ENCODE data around the gene USP4.

Gene USP4

GRCh38 chr3:49276475-49277382 is 63.1 kb downstream of the USP4 start, which contains the start of gene C3orf62:
C3orf62 (minus strand) TSS chr3:49277232; CDS start chr3:49276872, 360 bp downstream.
- Mint-ChIP-seq H3K36me3 (ENCODE audit: low read depth) (peaks cover 47% of the 10 kb centered on the region), H3K27me3 (ENCODE audit: low read depth) (no peaks in the 10 kb centered on the region), H3K4me3 (peak within 1 kb of the TSS; percentile 65 to 70 (median 67)), H3K9me3 (no peaks in the 10 kb centered on the region), H3K27ac (peak within 1 kb of the TSS; percentile 20 to 84 (median 46)), H3K4me1 (no peaks in the 10 kb centered on the region)
- no peak for TF ChIP-seq CTCF (IDR thresholded peaks at IDR 0.05; ENCODE audit: unreplicated experiment in 3 of 3)

- H3K36me3 Mint-ChIP-seq (ENCODE audit: low read depth): peaks cover 36% of the 10 kb centered on the region
- no peak for TF ChIP-seq CTCF (IDR thresholded peaks at IDR 0.05; ENCODE audit: unreplicated experiment in 3 of 3)
- H3K4me1 Mint-ChIP-seq: no peaks in the 10 kb centered on the region
- no peak overlapping the region for H3K4me3 Mint-ChIP-seq
- no peaks in the 10 kb centered on the region for H3K27me3 Mint-ChIP-seq (ENCODE audit: low read depth)
- H3K27ac Mint-ChIP-seq: no peak overlapping the region
- H3K9me3 Mint-ChIP-seq: no peaks in the 10 kb centered on the region
These were observed 65.9 kb downstream of the USP4 start for GRCh38 chr3:49273825-49274532.

- Mint-ChIP-seq H3K27ac (peak overlapping the region in 1 of 3 experiments; percentile 20), H3K36me3 (ENCODE audit: low read depth) (peaks cover 16% of the 10 kb centered on the region), H3K4me1 (peaks cover 10% of the 10 kb centered on the region), H3K4me3 (no peak overlapping the region), H3K9me3 (no peaks in the 10 kb centered on the region), H3K27me3 (ENCODE audit: low read depth) (no peaks in the 10 kb centered on the region)
- TF ChIP-seq CTCF (IDR thresholded peaks at IDR 0.05; ENCODE audit: unreplicated experiment in 3 of 3): no peak
These were observed 68.8 kb downstream of the USP4 start for GRCh38 chr3:49271047-49271446.

GRCh38 chr3:49270156-49270500 is 69.7 kb downstream of the USP4 start:
- peaks cover 15% of the 10 kb centered on the region for H3K36me3 Mint-ChIP-seq (ENCODE audit: low read depth)
- no peak overlapping the region for H3K4me3 Mint-ChIP-seq
- H3K4me1 Mint-ChIP-seq: peaks cover 10% of the 10 kb centered on the region
- no peaks in the 10 kb centered on the region for H3K27me3 Mint-ChIP-seq (ENCODE audit: low read depth)
- no peak overlapping the region for H3K27ac Mint-ChIP-seq
- no peak for TF ChIP-seq CTCF (IDR thresholded peaks at IDR 0.05; ENCODE audit: unreplicated experiment in 3 of 3)
- H3K9me3 Mint-ChIP-seq: no peaks in the 10 kb centered on the region

GRCh38 chr3:49269443-49270155 is 70.3 kb downstream of the USP4 start:
- H3K4me1 Mint-ChIP-seq: peaks cover 10% of the 10 kb centered on the region
- no peaks in the 10 kb centered on the region for H3K9me3 Mint-ChIP-seq
- H3K27me3 Mint-ChIP-seq (ENCODE audit: low read depth): no peaks in the 10 kb centered on the region
- no peak for TF ChIP-seq CTCF (IDR thresholded peaks at IDR 0.05; ENCODE audit: unreplicated experiment in 3 of 3)
- peaks cover 15% of the 10 kb centered on the region for H3K36me3 Mint-ChIP-seq (ENCODE audit: low read depth)
- no peak overlapping the region for H3K27ac Mint-ChIP-seq
- H3K4me3 Mint-ChIP-seq: no peak overlapping the region
